ENCODE data around the gene AOPEP.

AOPEP gene

GRCh38 chr9:94991961-94992907 is 265.7 kb downstream of the AOPEP start:
- no peak overlapping the region for H2AFZ ChIP-seq (ENCODE audit: low read length)
- no peaks in the 10 kb centered on the region for H4K20me1 ChIP-seq (ENCODE audit: insufficient read depth, low read length, poor library complexity, severe bottlenecking)
- no peak for TF ChIP-seq EZH2phosphoT487 (IDR thresholded peaks at IDR 0.05; ENCODE audit: borderline replicate concordance)
- TF ChIP-seq, protein P1, sequence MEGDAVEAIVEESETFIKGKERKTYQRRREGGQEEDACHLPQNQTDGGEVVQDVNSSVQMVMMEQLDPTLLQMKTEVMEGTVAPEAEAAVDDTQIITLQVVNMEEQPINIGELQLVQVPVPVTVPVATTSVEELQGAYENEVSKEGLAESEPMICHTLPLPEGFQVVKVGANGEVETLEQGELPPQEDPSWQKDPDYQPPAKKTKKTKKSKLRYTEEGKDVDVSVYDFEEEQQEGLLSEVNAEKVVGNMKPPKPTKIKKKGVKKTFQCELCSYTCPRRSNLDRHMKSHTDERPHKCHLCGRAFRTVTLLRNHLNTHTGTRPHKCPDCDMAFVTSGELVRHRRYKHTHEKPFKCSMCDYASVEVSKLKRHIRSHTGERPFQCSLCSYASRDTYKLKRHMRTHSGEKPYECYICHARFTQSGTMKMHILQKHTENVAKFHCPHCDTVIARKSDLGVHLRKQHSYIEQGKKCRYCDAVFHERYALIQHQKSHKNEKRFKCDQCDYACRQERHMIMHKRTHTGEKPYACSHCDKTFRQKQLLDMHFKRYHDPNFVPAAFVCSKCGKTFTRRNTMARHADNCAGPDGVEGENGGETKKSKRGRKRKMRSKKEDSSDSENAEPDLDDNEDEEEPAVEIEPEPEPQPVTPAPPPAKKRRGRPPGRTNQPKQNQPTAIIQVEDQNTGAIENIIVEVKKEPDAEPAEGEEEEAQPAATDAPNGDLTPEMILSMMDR (conservative IDR thresholded peaks at IDR 0.05; ENCODE audit: low read length), result no peak
- no peaks in the 10 kb centered on the region for H3K9me3 ChIP-seq (ENCODE audit: insufficient read depth, low read depth, low read length)
- no peaks in the 10 kb centered on the region for H3K27me3 ChIP-seq (ENCODE audit: insufficient read depth, low read length, poor library complexity, severe bottlenecking)
- H3K4me2 ChIP-seq (ENCODE audit: low read depth, low read length, poor library complexity, severe bottlenecking), result no peak overlapping the region
- no peaks in the 10 kb centered on the region for H3K36me3 ChIP-seq (ENCODE audit: insufficient read depth, low read length)
- H3K9me2 ChIP-seq (replicated peaks; ENCODE audit: low read depth, low read length), result no peaks in the 10 kb centered on the region
- H3F3A ChIP-seq (ENCODE audit: low read depth), result no peaks in the 10 kb centered on the region
- no peak overlapping the region for H3K9ac ChIP-seq (ENCODE audit: low read depth, low read length, poor library complexity, severe bottlenecking)
- H3K79me2 ChIP-seq (ENCODE audit: insufficient read depth, low read length), result no peaks in the 10 kb centered on the region
- H3K4me3 ChIP-seq (ENCODE audit: low read length, poor library complexity, severe bottlenecking), result no peak overlapping the region
- H3K4me1 ChIP-seq (ENCODE audit: insufficient read depth, low read length, poor library complexity, severe bottlenecking), result peaks cover 7% of the 10 kb centered on the region

GRCh38 chr9:94993160-94993820 is 266.8 kb downstream of the AOPEP start:
- no peak overlapping the region for H3K4me2 ChIP-seq (ENCODE audit: low read depth, low read length, poor library complexity, severe bottlenecking)
- TF ChIP-seq EZH2phosphoT487 (IDR thresholded peaks at IDR 0.05; ENCODE audit: borderline replicate concordance), result no peak
- TF ChIP-seq, protein P1 (conservative IDR thresholded peaks at IDR 0.05; ENCODE audit: low read length), result no peak
- H3K36me3 ChIP-seq (ENCODE audit: insufficient read depth, low read length), result no peaks in the 10 kb centered on the region
- H3K27me3 ChIP-seq (ENCODE audit: insufficient read depth, low read length, poor library complexity, severe bottlenecking), result no peaks in the 10 kb centered on the region
- no peaks in the 10 kb centered on the region for H3K9me3 ChIP-seq (ENCODE audit: insufficient read depth, low read depth, low read length)
- H2AFZ ChIP-seq (ENCODE audit: low read length), result no peak overlapping the region
- H3K4me3 ChIP-seq (ENCODE audit: low read length, poor library complexity, severe bottlenecking), result no peak overlapping the region
- no peaks in the 10 kb centered on the region for H4K20me1 ChIP-seq (ENCODE audit: insufficient read depth, low read length, poor library complexity, severe bottlenecking)
- H3K9me2 ChIP-seq (replicated peaks; ENCODE audit: low read depth, low read length), result no peaks in the 10 kb centered on the region
- peaks cover 7% of the 10 kb centered on the region for H3K4me1 ChIP-seq (ENCODE audit: insufficient read depth, low read length, poor library complexity, severe bottlenecking)
- H3F3A ChIP-seq (ENCODE audit: low read depth), result no peaks in the 10 kb centered on the region
- no peaks in the 10 kb centered on the region for H3K79me2 ChIP-seq (ENCODE audit: insufficient read depth, low read length)
- no peak overlapping the region for H3K9ac ChIP-seq (ENCODE audit: low read depth, low read length, poor library complexity, severe bottlenecking)

- TF ChIP-seq EZH2phosphoT487 (IDR thresholded peaks at IDR 0.05; ENCODE audit: borderline replicate concordance), result no peak
- TF ChIP-seq, protein P1 (conservative IDR thresholded peaks at IDR 0.05; ENCODE audit: low read length), result no peak
- Histone ChIP-seq H3K9ac (ENCODE audit: low read depth, low read length, poor library complexity, severe bottlenecking) (no peak overlapping the region), H2AFZ (ENCODE audit: low read length) (no peak overlapping the region), H4K20me1 (ENCODE audit: insufficient read depth, low read length, poor library complexity, severe bottlenecking) (no peaks in the 10 kb centered on the region), H3K4me2 (ENCODE audit: low read depth, low read length, poor library complexity, severe bottlenecking) (no peak overlapping the region), H3K9me2 (replicated peaks; ENCODE audit: low read depth, low read length) (no peaks in the 10 kb centered on the region), H3K79me2 (ENCODE audit: insufficient read depth, low read length) (no peaks in the 10 kb centered on the region), H3K4me3 (ENCODE audit: low read length, poor library complexity, severe bottlenecking) (no peak overlapping the region), H3K4me1 (ENCODE audit: insufficient read depth, low read length, poor library complexity, severe bottlenecking) (peaks cover 7% of the 10 kb centered on the region), H3K27me3 (ENCODE audit: insufficient read depth, low read length, poor library complexity, severe bottlenecking) (no peaks in the 10 kb centered on the region), H3K36me3 (ENCODE audit: insufficient read depth, low read length) (no peaks in the 10 kb centered on the region), H3F3A (ENCODE audit: low read depth) (no peaks in the 10 kb centered on the region), H3K9me3 (ENCODE audit: insufficient read depth, low read depth, low read length) (no peaks in the 10 kb centered on the region)
These were observed 267.3 kb downstream of the AOPEP start for GRCh38 chr9:94993821-94994165.
